Measurements from ENCODE around the gene PSMG4. TPM values are rescaled to one million over a fixed set of nuclear protein-coding genes. Genes with fewer than 3 reads are reported as not detected.

PSMG4 gene
- total RNA-seq, 1 donor from 2014 or later = 89.9 TPM

GRCh38 chr6:3273707-3274521 lies 15.2 kb downstream of the PSMG4 start:
- no peak for DNase-seq (ENCODE audit: low read depth, low spot score)

GRCh38 chr6:3276174-3277167 lies 17.7 kb downstream of the PSMG4 start:
- DNase-seq (ENCODE audit: low read depth, low spot score) = no peak

DNA sequence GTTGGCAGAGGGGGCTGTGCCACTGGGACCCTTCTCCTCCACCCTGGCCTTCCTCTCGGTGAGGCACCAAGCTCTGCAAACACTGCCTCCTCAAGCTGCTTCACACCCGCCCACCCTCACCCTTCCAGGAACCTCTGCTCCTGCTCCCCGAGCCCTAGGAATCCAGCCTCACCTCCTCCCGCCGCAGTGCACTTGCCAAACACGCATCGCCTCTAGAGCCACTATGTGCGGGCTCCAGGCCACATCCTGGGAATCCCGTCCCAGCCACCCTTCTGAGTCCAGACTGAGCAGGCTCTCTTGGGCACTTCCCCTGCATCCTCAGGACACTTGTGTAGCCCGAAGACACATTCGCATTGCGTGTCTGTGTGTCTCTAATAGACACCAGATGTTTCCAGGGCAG lies 18.5 kb downstream of the PSMG4 start:
- no peak for DNase-seq (ENCODE audit: low read depth, low spot score)

GRCh38 chr6:3277851-3278416 lies 19.2 kb downstream of the PSMG4 start:
- no peak for DNase-seq (ENCODE audit: low read depth, low spot score)

DNA sequence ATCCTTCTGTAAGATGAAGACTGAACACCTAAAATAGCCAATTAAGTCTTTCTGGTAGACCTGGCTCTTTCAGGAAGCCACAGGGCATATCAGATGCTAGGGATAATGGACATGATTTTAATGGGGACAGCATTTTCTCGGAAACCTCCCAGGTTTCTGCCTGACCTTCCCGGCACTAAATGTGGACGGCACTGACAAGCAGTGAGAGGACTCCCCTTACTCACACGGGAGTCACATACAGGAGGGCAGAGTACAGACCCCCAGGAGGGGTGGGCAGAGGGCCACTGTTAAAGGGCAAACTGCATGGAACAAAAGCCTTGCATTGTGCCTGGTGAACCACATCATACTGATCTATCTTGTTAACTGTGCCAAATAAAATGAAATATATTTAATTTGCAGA lies 19.9 kb downstream of the PSMG4 start:
- no peak for DNase-seq (ENCODE audit: low read depth, low spot score)

GRCh38 chr6:3280091-3280490 lies 21.3 kb downstream of the PSMG4 start:
- no peak for DNase-seq (ENCODE audit: low read depth, low spot score)

GRCh38 chr6:3280866-3281465 lies 22.2 kb downstream of the PSMG4 start:
- no peak for DNase-seq (ENCODE audit: low read depth, low spot score)

- peak; percentile 79 for DNase-seq (ENCODE audit: low read depth, low spot score)
Observed at GRCh38 chr6:3281631-3282475, 23.1 kb downstream of the PSMG4 start.

DNA sequence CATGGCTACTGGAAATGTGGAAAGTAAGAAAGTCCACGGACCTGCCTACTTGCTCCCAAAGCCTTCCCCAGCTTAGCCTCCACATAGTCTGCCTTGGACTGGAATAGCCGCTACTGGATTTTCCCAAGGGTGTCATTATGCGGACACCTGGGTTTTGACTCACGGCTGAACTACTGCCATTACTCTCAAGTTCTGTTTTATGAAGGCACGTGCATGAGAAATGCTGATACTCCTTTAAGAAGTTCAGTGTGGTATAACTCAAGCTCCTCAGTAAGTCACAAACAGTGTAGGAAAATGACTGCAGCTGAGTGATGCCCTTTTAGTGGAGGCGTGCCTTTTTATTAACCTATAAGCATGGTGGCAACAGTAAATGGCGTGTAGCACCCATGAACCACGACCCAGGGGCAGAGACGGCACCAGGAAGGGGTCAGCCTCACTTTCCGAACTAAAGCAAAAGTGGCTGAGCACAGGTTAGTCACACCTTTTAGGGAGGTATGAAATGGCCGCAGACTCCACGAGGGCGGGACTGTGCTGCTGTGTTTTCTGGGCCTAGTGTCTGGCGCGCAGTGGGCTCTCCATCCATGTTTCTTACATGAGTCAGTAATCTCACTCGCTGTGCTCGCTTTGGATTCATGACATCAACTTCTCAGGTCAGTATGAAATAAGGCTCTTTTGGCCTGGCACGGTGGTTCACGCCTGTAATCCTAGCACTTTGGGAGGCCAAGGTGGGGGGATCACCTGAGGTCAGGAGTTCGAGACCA lies 23.9 kb downstream of the PSMG4 start:
- no peak for DNase-seq (ENCODE audit: low read depth, low spot score)

DNA sequence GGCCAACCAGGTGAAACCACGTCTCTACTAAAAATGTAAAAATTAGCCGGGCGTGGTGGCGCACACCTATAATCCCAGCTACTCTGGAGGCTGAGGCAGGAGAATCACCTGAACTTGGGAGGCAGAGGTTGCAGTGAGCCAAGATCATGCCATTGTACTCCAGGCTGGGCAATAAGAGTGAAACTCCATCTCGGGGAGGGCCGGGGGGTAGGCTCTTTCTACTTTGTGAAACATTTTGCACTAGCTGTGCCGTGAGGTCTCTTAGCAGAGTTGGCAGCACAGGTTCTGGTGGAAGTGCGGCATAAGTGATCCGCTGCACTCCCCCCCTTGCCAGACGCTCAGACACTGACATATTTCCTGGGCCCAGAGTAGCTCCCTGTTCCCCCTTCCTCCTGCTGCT lies 24.5 kb downstream of the PSMG4 start:
- DNase-seq (ENCODE audit: low read depth, low spot score) = no peak

- no peak for DNase-seq (ENCODE audit: low read depth, low spot score)
Observed at GRCh38 chr6:3283641-3284435, 25.1 kb downstream of the PSMG4 start.

DNA sequence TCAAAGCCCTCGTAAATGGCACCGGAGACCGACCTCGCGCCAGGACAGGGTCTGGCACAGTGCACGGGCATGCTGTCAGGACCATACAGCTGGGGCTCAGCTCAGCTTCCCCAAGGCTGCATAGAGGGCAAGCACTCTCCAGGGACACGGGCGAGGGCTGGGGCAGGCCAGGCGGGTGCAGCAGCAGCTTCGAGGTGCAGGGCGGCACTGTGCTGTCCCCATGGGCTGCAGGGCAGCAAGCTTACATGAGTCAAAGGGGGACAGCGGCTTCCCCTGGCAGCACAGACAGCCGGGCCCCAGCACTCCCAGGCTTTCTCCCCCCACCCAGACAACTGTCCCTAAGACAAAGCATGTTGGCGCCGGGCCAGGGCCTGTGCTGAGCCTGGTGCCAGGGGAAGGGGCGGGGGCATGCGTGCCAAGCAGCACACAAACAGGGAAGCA lies 25.7 kb downstream of the PSMG4 start:
- DNase-seq (ENCODE audit: low read depth, low spot score) = no peak

DNA sequence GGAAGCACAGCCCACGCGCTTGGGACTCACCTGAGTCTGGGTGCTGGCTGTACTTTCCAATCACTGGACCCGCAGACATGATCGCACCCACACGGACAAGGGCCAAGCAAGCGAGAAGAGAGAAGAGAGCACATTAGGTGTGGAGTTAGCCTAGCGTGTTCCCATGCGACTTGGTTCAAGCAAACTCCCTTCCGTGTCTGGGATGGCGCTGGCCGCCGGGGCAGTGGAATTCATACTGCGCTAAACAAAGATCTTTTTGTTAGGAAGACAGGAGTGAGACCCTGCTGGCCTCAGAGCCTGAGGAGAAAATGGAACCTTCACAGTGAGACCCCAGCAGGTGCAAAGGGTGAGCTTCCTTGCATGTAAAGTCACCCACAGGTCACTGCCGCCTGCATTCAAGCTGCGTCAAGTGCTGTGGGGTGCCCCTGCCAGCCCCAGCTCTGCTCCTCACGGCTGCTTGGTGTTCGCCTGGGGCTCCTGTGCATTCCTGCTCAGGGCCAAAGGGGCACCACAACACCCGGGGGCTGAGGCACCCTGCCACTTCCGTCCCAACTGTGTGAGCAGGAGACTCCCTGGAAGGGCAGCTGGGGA lies 26.4 kb downstream of the PSMG4 start:
- no peak for DNase-seq (ENCODE audit: low read depth, low spot score)

DNA sequence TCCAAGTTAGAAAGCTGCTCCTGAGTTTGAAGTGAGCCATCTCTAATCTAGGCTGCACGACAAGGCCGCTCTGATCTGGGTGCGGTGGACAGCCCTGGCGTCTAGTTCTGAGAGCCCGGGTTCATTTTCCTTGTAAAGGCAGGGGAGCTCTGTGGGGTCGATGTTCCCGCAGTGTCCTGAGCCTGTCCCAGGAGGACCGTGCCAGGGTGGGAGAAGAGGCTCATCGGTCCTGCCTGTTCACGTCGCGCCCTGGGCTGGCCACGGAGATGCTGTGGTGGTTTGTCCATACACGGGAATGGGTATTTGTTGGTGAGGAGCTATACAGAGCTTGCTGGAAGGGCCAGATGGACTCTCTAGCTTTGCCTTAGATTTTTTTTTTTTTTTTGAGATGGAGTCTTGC lies 27.0 kb downstream of the PSMG4 start:
- no peak for DNase-seq (ENCODE audit: low read depth, low spot score)

- DNase-seq (ENCODE audit: low read depth, low spot score) = no peak
Observed at GRCh38 chr6:3286641-3287171, 28.0 kb downstream of the PSMG4 start.

DNA sequence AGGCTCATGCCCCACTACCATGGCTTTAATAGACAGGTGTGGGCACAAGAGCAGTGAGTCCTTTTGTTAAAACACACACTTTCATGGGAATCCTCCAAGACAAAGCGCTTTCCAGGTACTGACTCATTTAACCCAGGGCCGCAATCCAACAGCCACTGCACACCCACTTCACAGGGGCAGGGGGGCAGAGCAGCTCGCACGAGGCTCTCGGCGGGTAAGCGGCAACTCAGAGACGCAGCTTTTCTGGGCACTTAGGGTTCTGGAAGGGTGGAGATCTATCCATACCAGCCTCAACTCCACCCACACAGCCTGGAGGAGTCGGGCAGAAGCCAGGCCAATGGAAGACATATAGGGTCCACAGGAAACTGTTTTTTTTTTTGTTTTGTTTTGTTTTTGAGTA lies 28.6 kb downstream of the PSMG4 start:
- DNase-seq (ENCODE audit: low read depth, low spot score) = no peak

- no peak for DNase-seq (ENCODE audit: low read depth, low spot score)
Observed at GRCh38 chr6:3287976-3288707, 29.4 kb downstream of the PSMG4 start.
